ENCODE data around the gene MCTP2. TPM values are rescaled to one million over a fixed set of nuclear protein-coding genes. Genes with fewer than 3 reads are reported as not detected.

MCTP2 gene
- total and polyA plus RNA-seq, 2 of the 8 experiments (the other 6 are each of a cell fraction or from before 2014, with no cell fraction given): 3.4 to 4.5 TPM

GRCh38 chr15:94348084-94348483, 116.7 kb downstream of the MCTP2 start:
- Histone ChIP-seq H3K4me2 (ENCODE audit: insufficient read depth in 1 of 2, low read depth in 2 of 2, low read length in 2 of 2) (no peak overlapping the region), H3K14ac (ENCODE audit: insufficient read length) (no peak overlapping the region), H3K79me2 (ENCODE audit: control insufficient read depth in 1 of 2, insufficient read depth in 2 of 2, low read length in 2 of 2) (no peaks in the 10 kb centered on the region), H2BK120ac (replicated peaks; ENCODE audit: low read depth, low read length) (no peak overlapping the region), H3K4me1 (replicated peaks in 1 of 4; ENCODE audit: control insufficient read depth in 3 of 4, insufficient read depth in 4 of 4, low read length in 3 of 4) (no peaks in the 10 kb centered on the region), H4K20me1 (replicated peaks in 1 of 2; ENCODE audit: control insufficient read depth in 1 of 2, insufficient read depth in 2 of 2, low read length in 2 of 2) (no peaks in the 10 kb centered on the region), H3K56ac (replicated peaks; ENCODE audit: insufficient read length, low read depth, low read length) (no peak overlapping the region), H2AK5ac (ENCODE audit: low read depth, low read length) (no peak overlapping the region), H2AFZ (ENCODE audit: low read length) (no peak overlapping the region), H3K79me1 (ENCODE audit: low read depth, low read length) (no peaks in the 10 kb centered on the region), H3K4ac (replicated peaks; ENCODE audit: insufficient read length, low read depth, low read length) (no peak overlapping the region), H4K8ac (ENCODE audit: extremely low read depth, insufficient read depth, low read length) (no peak overlapping the region), H3K23me2 (ENCODE audit: low read depth, low read length) (no peaks in the 10 kb centered on the region; the same call in 1 of the 2 replicates), H3K23ac (ENCODE audit: insufficient read length) (no peak overlapping the region), H2BK20ac (ENCODE audit: low read length) (no peak overlapping the region), H4K5ac (ENCODE audit: insufficient read length, low read depth, low read length) (no peak overlapping the region), H3K27ac (ENCODE audit: low read depth, low read length) (no peak overlapping the region), H2BK15ac (ENCODE audit: low read length) (no peak overlapping the region), H3K9me3 (ENCODE audit: insufficient read depth in 2 of 2, low read depth in 1 of 2, low read length in 1 of 2) (no peaks in the 10 kb centered on the region), H3K9ac (replicated peaks in 1 of 4; ENCODE audit: extremely low read depth in 1 of 4, low read depth in 3 of 4, low read length in 3 of 4) (no peak overlapping the region), H3K27me3 (replicated peaks in 1 of 4; ENCODE audit: control insufficient read depth in 3 of 4, extremely low read depth in 1 of 4, insufficient read depth in 3 of 4, low read length in 3 of 4) (no peaks in the 10 kb centered on the region), H3K18ac (ENCODE audit: extremely low read depth, low read length) (no peak overlapping the region), H3K36me3 (ENCODE audit: control insufficient read depth in 2 of 4, insufficient read depth in 4 of 4, low read length in 3 of 4) (no peaks in the 10 kb centered on the region), H2BK5ac (ENCODE audit: low read depth, low read length) (no peak overlapping the region), H2BK12ac (ENCODE audit: low read depth, low read length) (no peak overlapping the region), H3K4me3 (ENCODE audit: extremely low read depth in 1 of 4, insufficient read depth in 2 of 4, low read depth in 3 of 4, low read length in 4 of 4) (no peak overlapping the region), H4K91ac (replicated peaks; ENCODE audit: insufficient read length, low read length) (no peak overlapping the region)
- ChIA-PET CTCF (ENCODE audit: partially characterized antibody) (no interaction called here), POLR2A (ENCODE audit: partially characterized antibody) (no interaction called here)
- no peak for TF ChIP-seq SIX5 (IDR thresholded peaks at IDR 0.05; ENCODE audit: low read depth, low read length)
- no peak for TF ChIP-seq TAF7 (optimal IDR thresholded peaks at IDR 0.05; ENCODE audit: borderline replicate concordance, low read depth, low read length)
- TF ChIP-seq, protein P1, sequence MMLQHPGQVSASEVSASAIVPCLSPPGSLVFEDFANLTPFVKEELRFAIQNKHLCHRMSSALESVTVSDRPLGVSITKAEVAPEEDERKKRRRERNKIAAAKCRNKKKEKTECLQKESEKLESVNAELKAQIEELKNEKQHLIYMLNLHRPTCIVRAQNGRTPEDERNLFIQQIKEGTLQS (IDR thresholded peaks at IDR 0.05; ENCODE audit: insufficient read depth, low read depth, low read length): no peak
- TF ChIP-seq HDAC6 (IDR thresholded peaks at IDR 0.05; ENCODE audit: low read depth, low read length): no peak
- no peak for TF ChIP-seq BCL11A (IDR thresholded peaks at IDR 0.05; ENCODE audit: low read depth in 2 of 2, low read length in 2 of 2)
- no peak for TF ChIP-seq RAD21 (IDR thresholded peaks at IDR 0.05 in 1 of 2, conservative IDR thresholded peaks at IDR 0.05 in 1 of 2; ENCODE audit: low read depth in 2 of 2, low read length in 2 of 2)
- no peak for TF ChIP-seq E2F6 (IDR thresholded peaks at IDR 0.05)
- 46 to 100% methylated on average over 1 of the region's 2 CpGs for WGBS, 2 experiments (ENCODE audit: extremely low coverage in 1 of 2, insufficient coverage in 1 of 2, insufficient read length in 1 of 2, insufficient replicate concordance in 2 of 2, low coverage in 1 of 2, low lambda C conversion rate in 2 of 2, missing lambda C conversion rate in 1 of 2)
- DNase-seq (ENCODE audit: low read depth in 1 of 2, low spot score in 2 of 2) (no peak), FAIRE-seq (no peak)
